GM12878 (cell line): ENCODE measurements around the gene SNAPC4. TPM values are rescaled to one million over a fixed set of nuclear protein-coding genes. Genes with fewer than 3 reads are reported as not detected.

Experiments
- ATF7 ChIP-seq: fragments of 450-650 bp; IDR thresholded peaks from 2 replicates; pipeline ENCODE4 v1.6.1; 2016; ENCODE audit warnings: low read depth, mild to moderate bottlenecking
- BMI1 ChIP-seq: fragments of 450-650 bp; IDR thresholded peaks from 2 replicates; pipeline ENCODE4 v1.6.1; 2016; ENCODE audit warnings: mild to moderate bottlenecking, moderate library complexity, borderline replicate concordance
- CEBPB ChIP-seq, 2 experiments: fragments of 150-350 bp in 1 of 2; IDR thresholded peaks; 2 replicates each; pipeline ENCODE4 v1.6.1; 2012 to 2014; ENCODE audit warnings: low read depth in 2 of 2, low read length in 2 of 2, borderline replicate concordance in 1 of 2, inconsistent platforms in 1 of 2
- CHD4 ChIP-seq: fragments of 200-600 bp; sonication (generic); IDR thresholded peaks from 2 replicates; pipeline ENCODE4 v1.6.1; 2016; ENCODE audit warnings: mild to moderate bottlenecking
- DPF2 ChIP-seq: fragments of 450-650 bp; IDR thresholded peaks from 2 replicates; pipeline ENCODE4 v1.6.1; 2017; ENCODE audit warnings: mild to moderate bottlenecking
- EP300 ChIP-seq, 2 experiments: fragments of 150-350 bp in 1 of 2; IDR thresholded peaks; 2 replicates each; pipeline ENCODE4 v1.6.1; 2011 to 2012; ENCODE audit warnings: low read depth in 2 of 2, low read length in 2 of 2, borderline replicate concordance in 1 of 2, improper control_type of control experiment in 1 of 2, inconsistent platforms in 1 of 2; ENCODE audit not compliant: control insufficient read depth in 1 of 2
- ESRRA ChIP-seq: IDR thresholded peaks from 2 replicates; pipeline ENCODE4 v1.6.1; 2012; ENCODE audit warnings: mild to moderate bottlenecking, low read length, improper control_type of control experiment
- FOXK2 ChIP-seq: fragments of 450-650 bp; IDR thresholded peaks from 2 replicates; pipeline ENCODE4 v1.6.1; 2017; ENCODE audit warnings: mild to moderate bottlenecking, moderate library complexity
- GATAD2B ChIP-seq: fragments of 450-650 bp; conservative IDR thresholded peaks from 2 replicates; pipeline ENCODE4 v1.6.1; 2017; ENCODE audit warnings: low read depth, mild to moderate bottlenecking, moderate library complexity
- HCFC1 ChIP-seq: fragments of 150-350 bp; IDR thresholded peaks from 2 replicates; pipeline ENCODE4 v1.6.1; 2014; ENCODE audit warnings: low read length
- KAT2A ChIP-seq: conservative IDR thresholded peaks from 2 replicates; pipeline ENCODE4 v1.6.1; 2011; ENCODE audit warnings: low read depth, low read length; ENCODE audit not compliant: control insufficient read depth
- MTA2 ChIP-seq: fragments of 450-650 bp; IDR thresholded peaks from 2 replicates; pipeline ENCODE4 v1.6.1; 2016; ENCODE audit warnings: low read depth, mild to moderate bottlenecking, moderate library complexity
- MYC ChIP-seq: IDR thresholded peaks from 2 replicates; pipeline ENCODE4 v1.6.1; 2011; ENCODE audit warnings: mild to moderate bottlenecking, low read length, moderate library complexity, inconsistent platforms; ENCODE audit not compliant: insufficient read depth, insufficient replicate concordance, insufficient read length, severe bottlenecking
- NFIC ChIP-seq: IDR thresholded peaks from 2 replicates; pipeline ENCODE4 v1.6.1; 2012; ENCODE audit warnings: low read depth, mild to moderate bottlenecking, inconsistent platforms, low read length, moderate library complexity
- PAX8 ChIP-seq: fragments of 450-650 bp; IDR thresholded peaks from 2 replicates; pipeline ENCODE4 v1.6.1; 2017; ENCODE audit warnings: mild to moderate bottlenecking, moderate library complexity
- SREBF1 ChIP-seq: IDR thresholded peaks from 2 replicates; pipeline ENCODE4 v1.6.1; 2012; ENCODE audit warnings: mild to moderate bottlenecking, low read length
- WRNIP1 ChIP-seq: IDR thresholded peaks from 2 replicates; pipeline ENCODE4 v1.6.1; 2011; ENCODE audit warnings: low read depth, low read length, improper control_type of control experiment, borderline replicate concordance
- ZNF274 ChIP-seq: IDR thresholded peaks from one replicate; pipeline ENCODE4 v1.8.0; 2011; ENCODE audit not compliant: insufficient read length, insufficient read depth
- ZSCAN29 ChIP-seq: fragments of 450-650 bp; IDR thresholded peaks from 2 replicates; pipeline ENCODE4 v1.6.1; 2017; ENCODE audit warnings: mild to moderate bottlenecking, moderate library complexity
- polyA plus RNA-seq, 11 experiments: library from polyadenylated mRNA; depleted of rRNA in 4 of 11; unstranded in 6 of 11; stranded (reverse) in 5 of 11; fragments of >200 nt; fragmentation: Nextera tagmentation in 4 of 11; fragmentation: Illumina TruSeq in 1 of 11; extraction: Ambion mirVana in 4 of 11; extraction: Trizol in 1 of 11; gene quantifications; 1 replicate in 1 of 11; 2 replicates in 10 of 11; pipeline versions ENCODE4 v1.2.1 to v1.2.3, GENCODE V29; 2011 to 2016; ENCODE audit warnings: inconsistent platforms in 2 of 11, missing spikeins in 2 of 11, low read depth in 1 of 11
- total RNA-seq, 4 experiments: library from RNA; depleted of rRNA in 3 of 4; stranded (reverse); fragments of >200 nt in 3 of 4; fragmentation: Illumina TruSeq in 1 of 4; extraction: Trizol in 1 of 4; gene quantifications; 2 replicates each; pipeline versions ENCODE4 v1.2.1 to v1.2.3, GENCODE V29; 2013 to 2021
- TF ChIP-seq, protein P1 (sequence below): fragments of 450-650 bp; IDR thresholded peaks from 2 replicates; pipeline ENCODE4 v1.6.1; 2016; ENCODE audit warnings: mild to moderate bottlenecking
- TF ChIP-seq, protein P2 (sequence below): fragments of 150-350 bp; IDR thresholded peaks from 2 replicates; pipeline ENCODE4 v1.6.1; 2014; ENCODE audit warnings: mild to moderate bottlenecking, low read depth, low read length
- TF ChIP-seq, protein P3 (sequence below): IDR thresholded peaks from 2 replicates; pipeline ENCODE4 v1.6.1; 2011; ENCODE audit warnings: borderline replicate concordance, low read depth, mild to moderate bottlenecking, moderate library complexity, mixed read lengths, low read length; ENCODE audit not compliant: insufficient read depth; ENCODE audit errors: extremely low read length
- TF ChIP-seq, protein P4 (sequence below): IDR thresholded peaks from 2 replicates; pipeline ENCODE4 v1.6.1; 2012; ENCODE audit warnings: low read depth, low read length, improper control_type of control experiment
- TF ChIP-seq, protein P5 (sequence below): fragments of 450-650 bp; formaldehyde crosslinking; IDR thresholded peaks from 2 replicates; pipeline ENCODE4 v1.5.0; 2022; ENCODE audit warnings: mild to moderate bottlenecking, missing genetic modification characterization

SNAPC4 gene
- total and polyA plus RNA-seq, 10 of the 15 experiments (the other 5 are each of a cell fraction or from before 2014, with no cell fraction given) = 0.42 to 19.8 (median 7.0) TPM

DNA sequence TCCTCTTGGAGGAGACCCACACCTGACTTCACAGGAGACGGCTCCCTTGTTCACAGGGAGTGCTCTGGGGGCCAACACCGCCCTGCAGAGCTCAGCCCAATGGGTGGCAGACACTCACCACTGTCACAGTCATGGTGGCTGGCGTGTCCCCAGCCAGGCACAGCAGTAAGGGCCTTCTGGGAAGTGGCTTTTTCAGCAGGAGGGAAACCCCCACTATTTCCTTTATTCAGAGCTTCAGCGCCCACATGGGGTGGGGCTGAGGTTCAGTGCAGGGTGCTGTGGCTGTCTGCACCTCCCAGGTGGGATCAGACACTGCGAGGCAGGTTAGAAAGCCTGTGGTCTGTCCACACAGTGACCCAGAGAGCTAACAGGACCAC is 3.6 kb upstream of the SNAPC4 start (continued):
- TF ChIP-seq, protein P1, sequence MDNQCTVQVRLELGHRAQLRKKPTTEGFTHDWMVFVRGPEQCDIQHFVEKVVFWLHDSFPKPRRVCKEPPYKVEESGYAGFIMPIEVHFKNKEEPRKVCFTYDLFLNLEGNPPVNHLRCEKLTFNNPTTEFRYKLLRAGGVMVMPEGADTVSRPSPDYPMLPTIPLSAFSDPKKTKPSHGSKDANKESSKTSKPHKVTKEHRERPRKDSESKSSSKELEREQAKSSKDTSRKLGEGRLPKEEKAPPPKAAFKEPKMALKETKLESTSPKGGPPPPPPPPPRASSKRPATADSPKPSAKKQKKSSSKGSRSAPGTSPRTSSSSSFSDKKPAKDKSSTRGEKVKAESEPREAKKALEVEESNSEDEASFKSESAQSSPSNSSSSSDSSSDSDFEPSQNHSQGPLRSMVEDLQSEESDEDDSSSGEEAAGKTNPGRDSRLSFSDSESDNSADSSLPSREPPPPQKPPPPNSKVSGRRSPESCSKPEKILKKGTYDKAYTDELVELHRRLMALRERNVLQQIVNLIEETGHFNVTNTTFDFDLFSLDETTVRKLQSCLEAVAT = 0 out of 2 replicates have a peak, but pooled peaks have one; percentile 40
- TF ChIP-seq, protein P2, sequence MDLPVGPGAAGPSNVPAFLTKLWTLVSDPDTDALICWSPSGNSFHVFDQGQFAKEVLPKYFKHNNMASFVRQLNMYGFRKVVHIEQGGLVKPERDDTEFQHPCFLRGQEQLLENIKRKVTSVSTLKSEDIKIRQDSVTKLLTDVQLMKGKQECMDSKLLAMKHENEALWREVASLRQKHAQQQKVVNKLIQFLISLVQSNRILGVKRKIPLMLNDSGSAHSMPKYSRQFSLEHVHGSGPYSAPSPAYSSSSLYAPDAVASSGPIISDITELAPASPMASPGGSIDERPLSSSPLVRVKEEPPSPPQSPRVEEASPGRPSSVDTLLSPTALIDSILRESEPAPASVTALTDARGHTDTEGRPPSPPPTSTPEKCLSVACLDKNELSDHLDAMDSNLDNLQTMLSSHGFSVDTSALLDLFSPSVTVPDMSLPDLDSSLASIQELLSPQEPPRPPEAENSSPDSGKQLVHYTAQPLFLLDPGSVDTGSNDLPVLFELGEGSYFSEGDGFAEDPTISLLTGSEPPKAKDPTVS = no peak
- TF ChIP-seq ZNF274 (no peak), CHD4 (no peak), GATAD2B (no peak), SREBF1 (no peak), DPF2 (no peak), WRNIP1 (no peak; the same call in 1 of the 2 replicates), EP300 (IDR thresholded peaks at IDR 0.05; ENCODE audit: borderline replicate concordance in 1 of 2, control insufficient read depth in 1 of 2, low read depth in 2 of 2, low read length in 2 of 2) (peak in 1 of 2 experiments; percentile 34; a peak in 1 of 4 replicates), HCFC1 (no peak), MYC (no peak), FOXK2 (no peak), CEBPB (IDR thresholded peaks at IDR 0.05; ENCODE audit: borderline replicate concordance in 1 of 2, low read depth in 2 of 2, low read length in 2 of 2) (no peak), MTA2 (0 out of 2 replicates have a peak, but pooled peaks have one; percentile 21), KAT2A (no peak), ESRRA (no peak), ATF7 (no peak; the same call in 1 of the 2 replicates), BMI1 (no peak), NFIC (no peak), PAX8 (no peak), ZSCAN29 (no peak)
- TF ChIP-seq, protein P3, sequence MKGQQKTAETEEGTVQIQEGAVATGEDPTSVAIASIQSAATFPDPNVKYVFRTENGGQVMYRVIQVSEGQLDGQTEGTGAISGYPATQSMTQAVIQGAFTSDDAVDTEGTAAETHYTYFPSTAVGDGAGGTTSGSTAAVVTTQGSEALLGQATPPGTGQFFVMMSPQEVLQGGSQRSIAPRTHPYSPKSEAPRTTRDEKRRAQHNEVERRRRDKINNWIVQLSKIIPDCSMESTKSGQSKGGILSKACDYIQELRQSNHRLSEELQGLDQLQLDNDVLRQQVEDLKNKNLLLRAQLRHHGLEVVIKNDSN = no peak
- TF ChIP-seq, protein P4, sequence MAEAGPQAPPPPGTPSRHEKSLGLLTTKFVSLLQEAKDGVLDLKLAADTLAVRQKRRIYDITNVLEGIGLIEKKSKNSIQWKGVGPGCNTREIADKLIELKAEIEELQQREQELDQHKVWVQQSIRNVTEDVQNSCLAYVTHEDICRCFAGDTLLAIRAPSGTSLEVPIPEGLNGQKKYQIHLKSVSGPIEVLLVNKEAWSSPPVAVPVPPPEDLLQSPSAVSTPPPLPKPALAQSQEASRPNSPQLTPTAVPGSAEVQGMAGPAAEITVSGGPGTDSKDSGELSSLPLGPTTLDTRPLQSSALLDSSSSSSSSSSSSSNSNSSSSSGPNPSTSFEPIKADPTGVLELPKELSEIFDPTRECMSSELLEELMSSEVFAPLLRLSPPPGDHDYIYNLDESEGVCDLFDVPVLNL = no peak
- TF ChIP-seq, protein P5, sequence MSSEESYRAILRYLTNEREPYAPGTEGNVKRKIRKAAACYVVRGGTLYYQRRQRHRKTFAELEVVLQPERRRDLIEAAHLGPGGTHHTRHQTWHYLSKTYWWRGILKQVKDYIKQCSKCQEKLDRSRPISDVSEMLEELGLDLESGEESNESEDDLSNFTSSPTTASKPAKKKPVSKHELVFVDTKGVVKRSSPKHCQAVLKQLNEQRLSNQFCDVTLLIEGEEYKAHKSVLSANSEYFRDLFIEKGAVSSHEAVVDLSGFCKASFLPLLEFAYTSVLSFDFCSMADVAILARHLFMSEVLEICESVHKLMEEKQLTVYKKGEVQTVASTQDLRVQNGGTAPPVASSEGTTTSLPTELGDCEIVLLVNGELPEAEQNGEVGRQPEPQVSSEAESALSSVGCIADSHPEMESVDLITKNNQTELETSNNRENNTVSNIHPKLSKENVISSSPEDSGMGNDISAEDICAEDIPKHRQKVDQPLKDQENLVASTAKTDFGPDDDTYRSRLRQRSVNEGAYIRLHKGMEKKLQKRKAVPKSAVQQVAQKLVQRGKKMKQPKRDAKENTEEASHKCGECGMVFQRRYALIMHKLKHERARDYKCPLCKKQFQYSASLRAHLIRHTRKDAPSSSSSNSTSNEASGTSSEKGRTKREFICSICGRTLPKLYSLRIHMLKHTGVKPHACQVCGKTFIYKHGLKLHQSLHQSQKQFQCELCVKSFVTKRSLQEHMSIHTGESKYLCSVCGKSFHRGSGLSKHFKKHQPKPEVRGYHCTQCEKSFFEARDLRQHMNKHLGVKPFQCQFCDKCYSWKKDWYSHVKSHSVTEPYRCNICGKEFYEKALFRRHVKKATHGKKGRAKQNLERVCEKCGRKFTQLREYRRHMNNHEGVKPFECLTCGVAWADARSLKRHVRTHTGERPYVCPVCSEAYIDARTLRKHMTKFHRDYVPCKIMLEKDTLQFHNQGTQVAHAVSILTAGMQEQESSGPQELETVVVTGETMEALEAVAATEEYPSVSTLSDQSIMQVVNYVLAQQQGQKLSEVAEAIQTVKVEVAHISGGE (CRISPR knock-in tag) = no peak
